Central memory CD4-positive, alpha-beta T cell (primary cell): ENCODE data around the gene XK.
"Not testable (repeated sequence)": the region's sequence is repeated elsewhere in the genome, so short reads cannot be mapped to it uniquely, and the experiment has no call there.

Experiments used
- DNase-seq: peaks from one replicate; pipeline ENCODE4 v3.0.0; 2022

Gene XK

DNA sequence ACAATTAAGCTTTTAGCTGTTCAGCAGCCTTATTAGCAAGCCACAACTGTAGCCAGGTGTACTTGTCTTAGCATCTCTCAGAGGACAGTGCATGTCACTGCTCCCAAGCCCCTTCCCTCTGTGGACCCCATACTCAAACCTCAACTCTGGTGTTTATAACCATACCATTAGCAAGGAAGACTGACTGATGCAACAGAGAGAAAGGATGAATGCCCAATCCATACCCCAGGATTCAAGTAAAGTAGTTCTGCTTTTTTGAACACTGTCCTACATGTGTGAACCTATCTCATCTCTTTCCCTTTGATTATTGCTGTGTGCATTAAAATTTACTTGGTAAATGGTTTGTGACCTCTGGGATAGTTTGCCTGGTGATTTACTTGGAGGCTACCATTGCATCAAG lies 71.5 kb downstream of the XK start:
- DNase-seq, result no peak

DNA sequence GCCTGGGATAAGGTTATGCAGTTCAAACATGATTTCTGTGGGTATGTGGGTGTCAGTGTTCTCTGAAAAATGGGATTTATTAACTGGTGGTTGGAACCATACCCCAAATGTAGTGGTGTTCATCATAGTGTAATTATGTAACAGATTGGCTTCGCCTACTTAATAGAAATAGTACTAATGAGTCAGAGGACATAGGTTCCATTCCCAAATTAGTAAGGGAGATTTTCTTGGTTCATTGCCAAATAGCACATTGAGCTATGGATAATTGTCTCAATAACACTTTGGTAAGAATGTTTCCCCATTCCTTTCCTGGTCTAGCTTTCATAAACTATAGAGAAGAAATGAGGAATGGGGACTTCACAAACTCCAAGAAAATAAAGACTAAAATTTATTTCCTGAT lies 73.8 kb downstream of the XK start:
- no peak for DNase-seq

DNA sequence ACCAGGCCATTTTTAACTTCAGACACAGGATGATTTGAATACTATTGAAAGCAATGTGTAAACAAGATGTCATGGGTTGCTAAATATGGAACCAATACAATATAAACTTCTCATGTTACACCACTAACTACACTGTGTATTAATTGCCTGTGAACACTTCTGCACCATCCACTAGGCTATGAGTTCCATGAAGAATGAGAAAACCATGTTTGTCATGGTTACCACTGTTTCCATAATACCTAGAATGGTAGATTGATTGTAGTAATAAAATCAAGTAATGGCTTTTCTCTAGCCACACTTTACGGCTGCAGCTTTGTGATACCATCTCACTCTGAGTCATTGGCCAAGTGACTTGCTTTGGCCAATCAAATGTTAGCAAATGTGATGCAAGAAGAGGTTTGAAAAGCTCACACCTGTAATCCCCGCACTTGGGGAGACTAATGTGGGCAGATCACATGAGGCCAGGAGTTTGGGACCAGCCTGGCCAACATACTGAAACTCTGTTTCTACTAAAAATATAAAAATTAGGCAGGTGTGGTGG lies 74.4 kb downstream of the XK start:
- no peak for DNase-seq

DNA sequence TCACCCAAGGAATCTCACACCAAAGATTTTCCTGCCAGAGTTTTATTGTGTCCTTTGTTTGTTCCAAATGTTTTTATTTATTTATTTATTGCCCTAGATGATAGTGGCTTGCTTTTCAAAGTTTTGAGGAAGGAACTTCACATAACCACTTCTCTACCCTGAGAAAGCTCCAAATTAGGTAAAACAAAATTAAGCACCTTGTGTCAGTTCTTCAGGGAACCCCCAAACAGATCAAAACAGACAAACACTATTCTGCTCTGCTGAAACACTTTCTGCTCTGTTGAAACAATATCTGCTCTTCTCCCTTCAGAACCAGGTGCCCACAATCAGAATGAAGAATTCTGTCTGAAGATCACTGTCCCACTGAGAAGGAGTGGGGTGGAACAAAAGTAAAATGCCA lies 77.8 kb downstream of the XK start:
- no peak for DNase-seq

DNA sequence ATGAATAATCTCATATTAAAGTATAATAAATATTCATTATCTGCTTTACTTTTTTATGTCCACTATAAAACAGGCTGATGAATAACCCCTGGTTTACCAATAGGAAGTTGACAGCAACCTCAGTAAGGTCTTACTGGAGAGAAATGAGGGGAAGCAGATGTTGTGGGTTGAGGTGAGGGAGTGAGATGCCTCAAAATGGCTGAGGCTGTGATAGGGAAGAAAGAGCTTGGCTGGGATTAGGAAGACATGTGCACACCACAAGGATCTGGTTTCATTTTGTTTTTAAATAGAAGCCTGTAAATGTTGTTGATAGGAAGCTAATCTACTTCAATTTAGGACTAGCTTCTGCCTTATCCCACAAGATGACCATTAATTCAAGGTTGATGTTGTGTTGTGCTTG lies 79.9 kb downstream of the XK start:
- DNase-seq, result no peak

DNA sequence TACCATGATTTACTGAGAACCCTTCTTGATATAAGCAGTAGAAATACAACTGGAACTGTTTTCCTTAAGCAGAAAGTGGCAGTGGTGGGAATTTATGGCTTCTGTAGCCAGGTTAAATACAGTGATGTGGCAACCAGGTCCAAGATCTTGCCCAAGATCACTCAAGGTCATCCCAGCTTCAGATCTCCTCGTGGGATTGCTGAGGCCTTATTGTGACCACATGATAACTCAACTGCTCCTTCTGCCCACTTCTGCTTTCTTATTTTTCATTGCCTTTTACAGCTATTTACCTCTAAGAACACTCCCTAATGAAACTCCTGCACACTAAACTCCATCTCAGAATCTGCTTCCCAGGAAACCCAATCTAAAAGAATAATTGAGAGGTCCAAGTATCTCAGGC lies 81.8 kb downstream of the XK start:
- no peak for DNase-seq

DNA sequence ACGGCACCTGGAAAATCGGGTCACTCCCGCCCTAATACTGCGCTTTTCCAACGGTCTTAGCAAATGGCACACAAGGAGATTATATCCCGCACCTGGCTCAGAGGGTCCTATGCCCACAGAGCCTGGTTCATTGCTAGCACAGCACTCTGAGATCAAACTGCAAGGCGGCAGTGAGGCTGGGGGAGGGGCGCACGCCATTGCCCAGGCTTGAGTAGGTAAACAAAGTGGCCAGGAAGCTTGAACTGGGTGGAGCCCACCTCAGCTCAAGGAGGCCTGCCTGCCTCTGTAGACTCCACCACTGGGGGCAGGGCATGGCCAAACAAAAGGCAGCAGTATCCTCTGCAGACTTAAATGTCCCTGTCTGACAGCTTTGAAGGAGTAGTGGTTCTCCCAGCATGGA lies 83.3 kb downstream of the XK start:
- not testable (repeated sequence) for DNase-seq

DNA sequence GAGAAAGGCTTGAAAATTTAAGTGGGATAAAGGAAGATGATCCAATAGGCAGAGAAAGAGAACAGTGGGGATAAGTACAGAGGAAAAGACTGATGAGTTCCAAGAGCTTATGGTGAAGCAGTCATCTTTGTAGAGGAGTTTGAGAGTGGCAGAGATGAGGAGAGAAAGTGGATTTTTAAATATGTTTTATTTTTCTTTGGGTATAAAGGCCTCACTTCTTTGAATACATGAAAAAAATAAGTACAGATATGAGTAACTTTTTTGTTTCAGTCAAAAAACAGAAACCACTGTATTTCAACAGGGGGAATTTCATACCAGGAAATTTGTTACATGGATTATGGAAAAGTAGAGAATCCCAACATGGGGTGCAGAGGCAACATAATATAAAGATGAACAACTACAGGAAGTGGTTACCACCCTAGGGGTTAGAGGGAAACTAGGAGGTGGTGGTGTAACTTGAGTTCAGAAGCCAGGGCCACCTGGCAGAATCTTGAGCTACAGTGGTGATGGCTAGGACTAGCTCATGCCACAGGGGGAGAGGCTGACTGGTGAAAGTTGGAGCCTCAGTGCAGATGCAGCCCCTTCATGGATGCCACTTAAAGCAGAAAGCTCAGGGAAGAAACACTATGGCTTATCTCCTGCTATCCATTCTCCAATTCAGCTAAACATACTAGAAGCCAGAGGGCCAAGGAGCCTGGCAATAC lies 90.8 kb downstream of the XK start:
- DNase-seq, result no peak

DNA sequence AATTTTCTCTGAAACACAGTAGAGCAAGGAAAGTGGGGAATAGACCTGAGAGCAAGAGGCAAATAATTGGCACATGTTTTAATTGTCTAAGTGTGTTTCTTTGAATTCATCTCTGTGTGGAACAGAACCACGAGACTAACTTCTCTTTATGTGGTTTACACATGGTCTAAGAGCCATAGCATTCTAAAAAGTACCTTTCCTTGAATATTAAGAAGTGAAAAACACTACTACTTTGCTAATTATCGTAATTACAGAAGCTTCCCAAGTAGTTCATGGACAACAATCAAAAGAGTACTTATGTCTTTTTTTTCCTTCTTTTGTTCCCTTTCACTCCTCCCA lies 91.4 kb downstream of the XK start:
- no peak for DNase-seq

DNA sequence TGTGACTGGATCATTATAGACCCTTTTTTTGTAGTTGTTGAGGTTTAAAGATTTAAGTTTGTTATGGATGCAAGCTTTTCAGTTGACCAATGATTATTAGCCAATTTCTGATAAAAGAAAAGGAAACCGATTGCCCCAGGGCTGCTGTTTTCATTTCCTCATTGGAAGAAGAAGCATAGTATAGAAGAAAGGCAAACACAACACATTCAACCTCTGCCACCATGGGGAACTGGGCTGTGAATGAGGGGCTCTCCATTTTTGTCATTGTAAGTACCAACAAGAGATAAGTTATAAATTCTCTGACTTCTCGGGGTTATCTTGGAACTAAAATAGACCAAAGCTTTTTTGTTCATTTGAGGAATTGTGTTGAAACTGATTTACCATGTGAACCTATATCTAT lies 94.3 kb downstream of the XK start, which contains the start of gene CYBB:
Gene CYBB, plus strand, starts transcription at position 203 of the 400 bp plus-strand sequence. Its CDS starts 19 bp downstream, at position 222.
- DNase-seq, result no peak

DNA sequence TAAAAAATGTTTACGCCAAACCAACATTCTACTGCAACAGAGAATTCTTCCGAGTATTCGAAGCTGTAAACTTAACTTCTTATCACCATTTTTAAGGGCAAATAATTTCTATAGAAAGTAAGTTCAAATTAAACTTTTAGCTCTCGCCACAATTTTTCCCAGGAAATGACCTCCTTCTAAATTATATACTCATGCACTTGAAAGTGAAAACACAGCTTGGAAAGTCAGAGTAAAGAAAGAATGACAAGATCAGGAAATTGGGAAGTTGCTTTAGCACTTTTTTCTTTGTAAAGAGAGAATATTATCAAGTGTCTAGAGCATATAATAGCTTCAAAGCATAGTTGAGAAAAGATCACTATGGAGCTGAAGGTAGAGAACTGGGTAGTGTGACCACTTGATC lies 95.5 kb downstream of the XK start:
- DNase-seq, result no peak
